ENCODE measurements around the gene PFN4.

PFN4 gene

DNA sequence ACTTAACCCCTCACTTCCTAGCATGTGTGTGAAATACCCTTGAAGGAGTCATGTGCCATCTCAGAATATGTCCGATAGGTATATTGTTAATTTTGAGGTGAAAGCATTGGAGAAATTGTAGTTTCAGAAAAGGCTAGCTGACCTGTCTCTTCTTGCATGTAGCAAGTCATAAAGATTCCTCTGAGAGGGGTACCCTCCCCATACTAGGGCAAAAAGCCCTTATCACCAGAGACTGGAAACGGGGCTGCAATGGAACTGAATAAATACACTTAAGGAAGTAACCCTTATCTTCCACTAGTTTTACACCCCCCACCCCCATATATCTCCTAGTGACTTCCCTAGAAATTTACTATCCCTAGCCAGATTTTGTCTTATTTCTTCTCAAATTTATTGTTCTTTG, 45.3 kb downstream of the PFN4 start:
- no peak for DNase-seq (ENCODE audit: low spot score)
- TF ChIP-seq CTCF (IDR thresholded peaks at IDR 0.05): no peak
- Histone ChIP-seq H3K4me3 (peak overlapping the region; percentile 92), H3K27ac (peak overlapping the region; percentile 87 to 100)

DNA sequence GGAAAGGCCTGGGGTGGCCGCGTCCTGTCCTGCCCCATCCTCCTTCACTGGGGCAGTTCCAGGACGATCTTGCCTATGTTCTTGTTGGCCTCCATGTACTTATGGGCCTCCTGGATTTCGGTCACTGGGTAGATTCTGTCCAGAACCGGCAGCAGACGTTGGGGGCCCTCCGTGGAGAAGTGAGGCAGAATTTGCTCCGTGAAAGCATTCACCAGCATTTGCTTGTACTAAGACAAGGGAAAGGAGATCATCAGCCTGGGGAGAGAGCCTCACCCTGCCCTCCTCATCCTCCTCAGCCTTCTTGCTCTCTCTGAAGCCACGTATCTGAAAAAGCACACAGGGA, 45.6 kb downstream of the PFN4 start:
- Histone ChIP-seq H3K27ac (peak overlapping the region; percentile 87 to 100), H3K4me3 (peak overlapping the region; percentile 92)
- TF ChIP-seq CTCF (IDR thresholded peaks at IDR 0.05): no peak
- no peak for DNase-seq (ENCODE audit: low spot score)

GRCh38 chr2:24076849-24077534, 46.1 kb downstream of the PFN4 start:
- DNase-seq (ENCODE audit: low spot score): peak; percentile 74
- TF ChIP-seq CTCF (IDR thresholded peaks at IDR 0.05): no peak
- Histone ChIP-seq H3K4me3 (peak overlapping the region; percentile 92), H3K27ac (peak overlapping the region; percentile 87 to 100)

GRCh38 chr2:24075915-24076848, 47.0 kb downstream of the PFN4 start, which contains the start of gene SF3B6:
TSS of gene SF3B6 (minus strand) at chr2:24076326. CDS start at chr2:24076229, 97 bp downstream.
- peak within 1 kb of the TSS; percentile 87 to 100 for H3K27ac ChIP-seq
- TF ChIP-seq CTCF (IDR thresholded peaks at IDR 0.05): no peak
- H3K4me3 ChIP-seq: peak within 1 kb of the TSS; percentile 92
- peak; percentile 99 for DNase-seq (ENCODE audit: low spot score)

DNA sequence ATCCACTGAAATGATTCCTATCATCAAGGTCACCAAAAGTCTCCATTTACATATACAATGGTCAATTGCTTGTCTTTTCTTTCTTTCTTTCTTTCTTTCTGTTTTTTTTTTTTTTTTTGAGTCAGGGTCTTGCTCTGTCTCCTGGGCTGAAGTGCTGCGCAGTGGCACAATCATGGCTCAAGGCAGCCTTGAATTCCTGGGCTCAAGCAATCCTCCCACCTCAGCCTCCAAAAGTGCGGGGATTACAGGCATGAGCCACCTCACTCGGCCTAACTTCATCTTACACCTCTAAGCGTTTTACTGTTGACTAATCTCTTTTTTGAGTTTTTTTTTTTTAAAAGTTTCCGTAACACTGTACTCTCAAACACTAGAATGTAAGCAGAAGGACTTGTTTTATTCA, 47.9 kb downstream of the PFN4 start:
- no peak for TF ChIP-seq CTCF (IDR thresholded peaks at IDR 0.05)
- Histone ChIP-seq H3K4me3 (peak overlapping the region; percentile 92), H3K27ac (peak overlapping the region in 1 of 2 donors; percentile 100)
- DNase-seq (ENCODE audit: low spot score): peak; percentile 40

- no peak for TF ChIP-seq CTCF (IDR thresholded peaks at IDR 0.05)
- Histone ChIP-seq H3K4me3 (no peak overlapping the region), H3K27ac (no peak overlapping the region)
- no peak for DNase-seq (ENCODE audit: low spot score)
Measured at GRCh38 chr2:24073816-24074215, 49.3 kb downstream of the PFN4 start.

Measured in coronary artery (tissue), 2 donors.